Measurements from ENCODE around the gene NKD1.
A peak's percentile ranks its signal among the peaks of the same experiment; 100 is the strongest.

The NKD1 gene

DNA sequence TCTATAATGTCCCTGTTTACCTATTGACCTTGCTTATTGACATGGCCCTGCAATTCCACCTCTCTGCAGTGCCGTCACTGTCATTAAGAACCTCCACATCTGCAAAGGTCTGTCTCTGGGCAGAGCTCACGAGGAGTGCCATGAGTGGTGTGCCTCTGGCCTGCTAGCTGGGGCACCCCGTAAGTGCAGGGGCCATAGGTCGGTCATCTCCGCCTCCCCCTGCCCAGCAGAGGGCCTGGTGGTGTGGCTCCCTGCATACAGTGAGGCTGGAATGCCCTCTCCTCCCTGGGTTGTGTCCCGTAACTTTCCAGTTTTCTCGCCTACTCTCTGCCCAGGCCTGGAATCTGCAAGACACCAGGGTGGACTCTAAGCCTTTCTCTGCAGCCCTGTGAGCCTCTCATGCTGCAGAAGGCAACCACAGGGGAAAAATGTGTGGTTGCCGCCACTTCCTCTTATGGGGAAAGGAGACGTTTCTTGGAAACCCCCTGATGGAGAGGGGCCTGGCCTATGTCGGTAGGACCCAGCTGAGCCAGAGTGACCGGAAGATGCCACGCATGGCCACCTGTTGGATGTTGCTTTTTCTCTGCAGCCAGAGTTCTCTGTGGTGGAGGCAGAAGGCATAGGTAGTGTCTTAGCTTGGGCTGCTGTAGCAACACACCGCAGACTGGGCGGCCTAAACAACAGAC, 135.6 kb downstream of the NKD1 start:
- Histone ChIP-seq H3K27me3 (ENCODE audit: low read depth, low read length) (no peaks in the 10 kb centered on the region), H3K27ac (ENCODE audit: low read length) (peak overlapping the region; percentile 40), H3K4me1 (ENCODE audit: low read length) (peaks cover 53% of the 10 kb centered on the region), H3K4me2 (ENCODE audit: low read length) (peak overlapping the region; percentile 75), H3K9me3 (ENCODE audit: insufficient read depth, low read length) (no peaks in the 10 kb centered on the region), H2AFZ (ENCODE audit: low read depth, low read length) (no peak overlapping the region; the same call in 1 of the 2 replicates), H3K36me3 (replicated peaks; ENCODE audit: low read depth, low read length) (no peaks in the 10 kb centered on the region), H4K20me1 (ENCODE audit: insufficient read depth, low read length) (no peaks in the 10 kb centered on the region), H3K79me2 (ENCODE audit: low read length) (no peaks in the 10 kb centered on the region), H3K4me3 (ENCODE audit: low read length) (peak overlapping the region; percentile 41; the same call in 1 of the 2 replicates), H3K9ac (ENCODE audit: low read length) (peak overlapping the region; percentile 10; the same call in 1 of the 2 replicates)
- no peak for TF ChIP-seq EZH2phosphoT487 (IDR thresholded peaks at IDR 0.05; ENCODE audit: low read depth)
- TF ChIP-seq, protein P1, sequence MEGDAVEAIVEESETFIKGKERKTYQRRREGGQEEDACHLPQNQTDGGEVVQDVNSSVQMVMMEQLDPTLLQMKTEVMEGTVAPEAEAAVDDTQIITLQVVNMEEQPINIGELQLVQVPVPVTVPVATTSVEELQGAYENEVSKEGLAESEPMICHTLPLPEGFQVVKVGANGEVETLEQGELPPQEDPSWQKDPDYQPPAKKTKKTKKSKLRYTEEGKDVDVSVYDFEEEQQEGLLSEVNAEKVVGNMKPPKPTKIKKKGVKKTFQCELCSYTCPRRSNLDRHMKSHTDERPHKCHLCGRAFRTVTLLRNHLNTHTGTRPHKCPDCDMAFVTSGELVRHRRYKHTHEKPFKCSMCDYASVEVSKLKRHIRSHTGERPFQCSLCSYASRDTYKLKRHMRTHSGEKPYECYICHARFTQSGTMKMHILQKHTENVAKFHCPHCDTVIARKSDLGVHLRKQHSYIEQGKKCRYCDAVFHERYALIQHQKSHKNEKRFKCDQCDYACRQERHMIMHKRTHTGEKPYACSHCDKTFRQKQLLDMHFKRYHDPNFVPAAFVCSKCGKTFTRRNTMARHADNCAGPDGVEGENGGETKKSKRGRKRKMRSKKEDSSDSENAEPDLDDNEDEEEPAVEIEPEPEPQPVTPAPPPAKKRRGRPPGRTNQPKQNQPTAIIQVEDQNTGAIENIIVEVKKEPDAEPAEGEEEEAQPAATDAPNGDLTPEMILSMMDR (IDR thresholded peaks at IDR 0.05; ENCODE audit: low read depth, low read length) = no peak

DNA sequence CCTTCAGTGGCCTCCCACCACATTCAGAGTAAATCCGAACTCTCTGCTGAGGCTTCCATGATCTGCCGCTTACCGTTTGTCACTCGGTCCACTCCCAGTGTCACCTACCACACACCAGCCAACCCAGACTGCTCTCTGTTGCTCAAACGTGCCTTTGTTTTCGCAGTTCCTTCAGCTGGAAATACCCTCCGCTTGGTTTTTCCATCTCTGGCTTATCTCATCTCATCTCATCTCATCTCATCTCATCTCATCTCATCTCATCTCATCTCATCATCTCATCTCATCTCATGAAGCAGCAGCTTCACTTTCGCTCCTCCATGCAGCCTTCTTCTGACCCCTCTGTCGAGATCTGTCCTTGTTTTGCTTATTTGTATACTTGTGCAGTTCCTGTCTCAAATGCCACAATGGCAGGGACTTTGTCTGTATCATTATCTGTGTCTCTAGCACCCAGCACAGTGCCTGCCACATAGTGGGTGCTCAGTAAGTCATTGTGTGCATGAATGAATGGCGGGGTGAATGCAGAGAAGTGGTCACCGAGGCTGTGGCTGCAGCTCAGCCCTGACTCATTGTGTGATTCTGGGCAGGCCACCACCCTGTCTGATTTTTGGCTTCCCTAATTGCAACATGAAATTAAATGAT, 136.7 kb downstream of the NKD1 start:
- H3K27me3 ChIP-seq (ENCODE audit: low read depth, low read length) = no peaks in the 10 kb centered on the region
- TF ChIP-seq, protein P1 (IDR thresholded peaks at IDR 0.05; ENCODE audit: low read depth, low read length) = no peak
- TF ChIP-seq EZH2phosphoT487 (IDR thresholded peaks at IDR 0.05; ENCODE audit: low read depth) = no peak
- H4K20me1 ChIP-seq (ENCODE audit: insufficient read depth, low read length) = no peaks in the 10 kb centered on the region
- peak overlapping the region; percentile 10; the same call in 1 of the 2 replicates for H3K9ac ChIP-seq (ENCODE audit: low read length)
- no peaks in the 10 kb centered on the region for H3K9me3 ChIP-seq (ENCODE audit: insufficient read depth, low read length)
- no peaks in the 10 kb centered on the region for H3K36me3 ChIP-seq (replicated peaks; ENCODE audit: low read depth, low read length)
- H3K27ac ChIP-seq (ENCODE audit: low read length) = peak overlapping the region; percentile 40; the same call in 1 of the 2 replicates
- peak overlapping the region; percentile 3; the same call in 1 of the 2 replicates for H2AFZ ChIP-seq (ENCODE audit: low read depth, low read length)
- H3K4me3 ChIP-seq (ENCODE audit: low read length) = no peak overlapping the region
- peaks cover 53% of the 10 kb centered on the region for H3K4me1 ChIP-seq (ENCODE audit: low read length)
- H3K4me2 ChIP-seq (ENCODE audit: low read length) = peak overlapping the region; percentile 75
- no peaks in the 10 kb centered on the region for H3K79me2 ChIP-seq (ENCODE audit: low read length)

DNA sequence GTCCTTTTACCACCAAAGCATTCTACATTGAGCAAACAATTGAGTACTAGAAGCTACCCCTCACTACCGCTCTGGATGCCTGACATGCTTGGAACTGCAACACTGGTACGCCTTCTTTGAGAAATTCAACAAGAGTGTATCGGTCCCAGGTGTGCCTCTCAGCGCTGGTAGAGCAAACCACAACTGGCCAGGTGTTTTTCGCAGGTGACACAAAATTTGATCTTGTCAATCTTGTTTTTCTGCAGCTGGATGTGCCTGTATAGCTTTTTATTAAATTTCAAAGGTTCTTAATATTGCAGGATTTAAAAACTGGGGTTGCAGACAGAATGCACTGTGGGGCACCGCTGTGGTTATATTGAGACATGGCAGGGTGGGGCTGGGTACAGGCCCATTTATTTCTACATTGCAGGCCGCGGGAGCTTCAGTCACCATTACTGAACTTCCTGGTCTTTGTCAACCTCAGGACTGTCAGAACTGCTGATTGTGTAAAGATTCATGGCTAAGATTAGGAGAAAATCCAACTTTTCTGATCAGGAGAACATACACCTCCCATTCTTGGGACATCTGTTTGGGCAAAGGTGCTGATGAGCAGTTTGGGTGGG, 137.4 kb downstream of the NKD1 start:
- Histone ChIP-seq H3K4me1 (ENCODE audit: low read length) (peaks cover 48% of the 10 kb centered on the region), H3K27me3 (ENCODE audit: low read depth, low read length) (no peaks in the 10 kb centered on the region), H3K27ac (ENCODE audit: low read length) (no peak overlapping the region), H4K20me1 (ENCODE audit: insufficient read depth, low read length) (no peaks in the 10 kb centered on the region), H3K4me3 (ENCODE audit: low read length) (no peak overlapping the region), H3K36me3 (replicated peaks; ENCODE audit: low read depth, low read length) (no peaks in the 10 kb centered on the region), H2AFZ (ENCODE audit: low read depth, low read length) (no peak overlapping the region), H3K9ac (ENCODE audit: low read length) (no peak overlapping the region), H3K79me2 (ENCODE audit: low read length) (no peaks in the 10 kb centered on the region), H3K4me2 (ENCODE audit: low read length) (0 out of 2 replicates have a peak overlapping the region, but pooled peaks have one; percentile 75), H3K9me3 (ENCODE audit: insufficient read depth, low read length) (no peaks in the 10 kb centered on the region)
- no peak for TF ChIP-seq EZH2phosphoT487 (IDR thresholded peaks at IDR 0.05; ENCODE audit: low read depth)
- TF ChIP-seq, protein P1 (IDR thresholded peaks at IDR 0.05; ENCODE audit: low read depth, low read length) = no peak

GRCh38 chr16:50688083-50688482, 139.9 kb downstream of the NKD1 start:
- Histone ChIP-seq H3K4me1 (ENCODE audit: low read length) (peaks cover 26% of the 10 kb centered on the region), H3K36me3 (replicated peaks; ENCODE audit: low read depth, low read length) (no peaks in the 10 kb centered on the region), H3K4me2 (ENCODE audit: low read length) (no peak overlapping the region), H3K4me3 (ENCODE audit: low read length) (no peak overlapping the region), H3K79me2 (ENCODE audit: low read length) (no peaks in the 10 kb centered on the region), H3K9me3 (ENCODE audit: insufficient read depth, low read length) (no peaks in the 10 kb centered on the region), H2AFZ (ENCODE audit: low read depth, low read length) (no peak overlapping the region), H3K9ac (ENCODE audit: low read length) (no peak overlapping the region), H4K20me1 (ENCODE audit: insufficient read depth, low read length) (no peaks in the 10 kb centered on the region), H3K27ac (ENCODE audit: low read length) (no peak overlapping the region), H3K27me3 (ENCODE audit: low read depth, low read length) (no peaks in the 10 kb centered on the region)
- no peak for TF ChIP-seq EZH2phosphoT487 (IDR thresholded peaks at IDR 0.05; ENCODE audit: low read depth)
